Neural progenitor cell (in vitro differentiated cells): ENCODE data around the gene TBC1D9B. TPM values are rescaled to one million over a fixed set of nuclear protein-coding genes. Genes with fewer than 3 reads are reported as not detected.

Experiments used
- DNase-seq: peaks from one replicate; pipeline ENCODE4 v3.0.0-alpha.2; 2016; ENCODE audit warnings: low spot score
- H2AFZ ChIP-seq: fragments of 200-600 bp; sonication (generic); replicated peaks from 2 replicates; pipeline ENCODE4 v1.6.1; 2016; ENCODE audit warnings: antibody characterized with exemption
- H3F3A ChIP-seq: fragments of 200-600 bp; sonication (generic); 2 replicates; pipeline ENCODE4 v1.6.1; 2016; ENCODE audit warnings: antibody characterized with exemption, low read depth
- H3K27ac ChIP-seq: fragments of 200-600 bp; sonication (generic); 2 replicates; pipeline ENCODE4 v1.5.1; 2016; ENCODE audit warnings: mild to moderate bottlenecking
- H3K27me3 ChIP-seq: fragments of 200-600 bp; sonication (generic); 2 replicates; pipeline ENCODE4 v1.6.1; 2016; ENCODE audit warnings: mild to moderate bottlenecking, moderate library complexity
- H3K36me3 ChIP-seq: fragments of 200-600 bp; sonication (generic); 2 replicates; pipeline ENCODE4 v1.5.1; 2016
- H3K4me1 ChIP-seq: fragments of 200-600 bp; sonication (generic); 2 replicates; pipeline ENCODE4 v1.6.1; 2016; ENCODE audit warnings: mixed run types
- H3K4me2 ChIP-seq: fragments of 200-600 bp; sonication (generic); 2 replicates; pipeline ENCODE4 v1.6.1; 2016
- H3K4me3 ChIP-seq: fragments of 200-600 bp; sonication (generic); 2 replicates; pipeline ENCODE4 v1.5.1; 2016
- H3K79me2 ChIP-seq: fragments of 200-600 bp; sonication (generic); 2 replicates; pipeline ENCODE4 v1.6.1; 2016; ENCODE audit warnings: low read depth
- H3K9ac ChIP-seq: fragments of 200-600 bp; sonication (generic); 2 replicates; pipeline ENCODE4 v1.6.1; 2016
- H3K9me3 ChIP-seq: fragments of 200-600 bp; sonication (generic); 2 replicates; pipeline ENCODE4 v1.5.1; 2016; ENCODE audit warnings: low read depth
- H4K20me1 ChIP-seq: fragments of 200-600 bp; sonication (generic); 2 replicates; pipeline ENCODE4 v1.6.1; 2016; ENCODE audit warnings: low read depth
- H3K27ac Mint-ChIP-seq: 3 replicates; pipeline ENCODE4 v1.8.0; 2021; ENCODE audit warnings: mixed read lengths
- H3K27me3 Mint-ChIP-seq: 2 replicates; pipeline ENCODE4 v1.8.0; 2022; ENCODE audit warnings: low read depth, mild to moderate bottlenecking, inconsistent platforms, moderate library complexity, mixed read lengths; ENCODE audit not compliant: insufficient read depth
- H3K36me3 Mint-ChIP-seq: 3 replicates; pipeline ENCODE4 v1.8.0; 2021; ENCODE audit warnings: mixed read lengths
- H3K4me1 Mint-ChIP-seq: 3 replicates; pipeline ENCODE4 v1.8.0; 2021; ENCODE audit warnings: mixed read lengths
- H3K4me3 Mint-ChIP-seq: 3 replicates; pipeline ENCODE4 v1.8.0; 2021; ENCODE audit warnings: mild to moderate bottlenecking, moderate library complexity, mixed read lengths
- H3K9me3 Mint-ChIP-seq: 3 replicates; pipeline ENCODE4 v1.8.0; 2020; ENCODE audit warnings: mixed read lengths
- CTCF ChIP-seq: fragments of 200-600 bp; sonication (generic); IDR thresholded peaks from 2 replicates; pipeline ENCODE4 v1.5.1; 2017; ENCODE audit warnings: antibody characterized with exemption, mild to moderate bottlenecking
- EZH2 ChIP-seq: fragments of 200-600 bp; sonication (generic); IDR thresholded peaks from 2 replicates; pipeline ENCODE4 v1.6.1; 2017; ENCODE audit warnings: antibody characterized with exemption, mild to moderate bottlenecking, moderate library complexity
- EZH2phosphoT487 ChIP-seq: fragments of 200-600 bp; sonication (generic); IDR thresholded peaks from 2 replicates; pipeline ENCODE4 v1.6.1; 2017; ENCODE audit warnings: antibody characterized with exemption
- total RNA-seq: library from RNA; depleted of rRNA; stranded (reverse); fragments of >200 nt; gene quantifications from 2 replicates; pipeline ENCODE4 v1.2.3, GENCODE V29; 2015; ENCODE audit warnings: low replicate concordance

The TBC1D9B gene
- total RNA-seq, 1 donor from 2014 or later = 26.7 TPM

- H3K79me2 ChIP-seq = no peaks in the 10 kb centered on the region
- no peak overlapping the region for H3K4me3 Mint-ChIP-seq
- H3K4me1 ChIP-seq = no peaks in the 10 kb centered on the region
- no peak overlapping the region for H3K27ac Mint-ChIP-seq
- no peak overlapping the region for H3K4me2 ChIP-seq
- no peak overlapping the region for H3K27ac ChIP-seq
- no peaks in the 10 kb centered on the region for H3F3A ChIP-seq
- no peaks in the 10 kb centered on the region for H3K27me3 ChIP-seq
- no peaks in the 10 kb centered on the region for H3K9me3 ChIP-seq
- no peak for DNase-seq
- peaks cover 20% of the 10 kb centered on the region for H3K9me3 Mint-ChIP-seq
- no peak for TF ChIP-seq EZH2
- TF ChIP-seq CTCF = no peak
- no peak overlapping the region for H3K4me3 ChIP-seq
- peaks cover 12% of the 10 kb centered on the region for H3K27me3 Mint-ChIP-seq
- H4K20me1 ChIP-seq = peaks cover 5% of the 10 kb centered on the region
- H2AFZ ChIP-seq = no peak overlapping the region
- no peaks in the 10 kb centered on the region for H3K4me1 Mint-ChIP-seq
- peaks cover 9% of the 10 kb centered on the region for H3K36me3 ChIP-seq
- H3K36me3 Mint-ChIP-seq = peaks cover 66% of the 10 kb centered on the region
- no peak overlapping the region for H3K9ac ChIP-seq
Observed at GRCh38 chr5:179832039-179832745, 75.5 kb downstream of the TBC1D9B start.

- peaks cover 2% of the 10 kb centered on the region for H3K4me1 Mint-ChIP-seq
- Histone ChIP-seq H3K9ac (no peak overlapping the region), H3K4me2 (no peak overlapping the region), H4K20me1 (peaks cover 5% of the 10 kb centered on the region), H3K9me3 (no peaks in the 10 kb centered on the region), H3K36me3 (no peaks in the 10 kb centered on the region), H3K27ac (no peak overlapping the region), H3K4me1 (no peaks in the 10 kb centered on the region), H2AFZ (no peak overlapping the region), H3F3A (no peaks in the 10 kb centered on the region), H3K79me2 (no peaks in the 10 kb centered on the region), H3K4me3 (no peak overlapping the region), H3K27me3 (no peaks in the 10 kb centered on the region)
- H3K36me3 Mint-ChIP-seq = peaks cover 62% of the 10 kb centered on the region
- peaks cover 12% of the 10 kb centered on the region for H3K27me3 Mint-ChIP-seq
- DNase-seq = no peak
- TF ChIP-seq EZH2 (no peak), CTCF (no peak), EZH2phosphoT487 (no peak)
- no peak overlapping the region for H3K4me3 Mint-ChIP-seq
- peaks cover 19% of the 10 kb centered on the region for H3K9me3 Mint-ChIP-seq
- H3K27ac Mint-ChIP-seq = no peak overlapping the region
Observed at GRCh38 chr5:179830818-179831468, 76.8 kb downstream of the TBC1D9B start.

- H3K9ac ChIP-seq = no peak overlapping the region
- H3K9me3 Mint-ChIP-seq = peaks cover 18% of the 10 kb centered on the region
- no peak overlapping the region for H3K27ac ChIP-seq
- H2AFZ ChIP-seq = no peak overlapping the region
- no peaks in the 10 kb centered on the region for H3K9me3 ChIP-seq
- H3K4me1 Mint-ChIP-seq = peaks cover 2% of the 10 kb centered on the region
- peaks cover 58% of the 10 kb centered on the region for H3K36me3 Mint-ChIP-seq
- no peak overlapping the region for H3K4me3 ChIP-seq
- peaks cover 10% of the 10 kb centered on the region for H4K20me1 ChIP-seq
- no peaks in the 10 kb centered on the region for H3K27me3 ChIP-seq
- no peak overlapping the region for H3K4me2 ChIP-seq
- peaks cover 12% of the 10 kb centered on the region for H3K27me3 Mint-ChIP-seq
- no peaks in the 10 kb centered on the region for H3K79me2 ChIP-seq
- no peaks in the 10 kb centered on the region for H3K36me3 ChIP-seq
- H3F3A ChIP-seq = no peaks in the 10 kb centered on the region
- no peaks in the 10 kb centered on the region for H3K4me1 ChIP-seq
- DNase-seq = no peak
- no peak for TF ChIP-seq CTCF
- no peak for TF ChIP-seq EZH2
- no peak for TF ChIP-seq EZH2phosphoT487
- no peak overlapping the region for H3K27ac Mint-ChIP-seq
- no peak overlapping the region for H3K4me3 Mint-ChIP-seq
Observed at GRCh38 chr5:179829732-179830435, 77.8 kb downstream of the TBC1D9B start.
